Activated gamma-delta T cell treated with anti-CD3 and anti-CD28 coated beads, Interleukin-2, amount 50 U/mL, for 16 hours (primary cell): ENCODE data around the gene SEPTIN3.

Source experiments
- DNase-seq: peaks from one replicate; pipeline ENCODE4 v3.0.0-alpha.2; 2020; ENCODE audit warnings: low read depth

The SEPTIN3 gene

DNA sequence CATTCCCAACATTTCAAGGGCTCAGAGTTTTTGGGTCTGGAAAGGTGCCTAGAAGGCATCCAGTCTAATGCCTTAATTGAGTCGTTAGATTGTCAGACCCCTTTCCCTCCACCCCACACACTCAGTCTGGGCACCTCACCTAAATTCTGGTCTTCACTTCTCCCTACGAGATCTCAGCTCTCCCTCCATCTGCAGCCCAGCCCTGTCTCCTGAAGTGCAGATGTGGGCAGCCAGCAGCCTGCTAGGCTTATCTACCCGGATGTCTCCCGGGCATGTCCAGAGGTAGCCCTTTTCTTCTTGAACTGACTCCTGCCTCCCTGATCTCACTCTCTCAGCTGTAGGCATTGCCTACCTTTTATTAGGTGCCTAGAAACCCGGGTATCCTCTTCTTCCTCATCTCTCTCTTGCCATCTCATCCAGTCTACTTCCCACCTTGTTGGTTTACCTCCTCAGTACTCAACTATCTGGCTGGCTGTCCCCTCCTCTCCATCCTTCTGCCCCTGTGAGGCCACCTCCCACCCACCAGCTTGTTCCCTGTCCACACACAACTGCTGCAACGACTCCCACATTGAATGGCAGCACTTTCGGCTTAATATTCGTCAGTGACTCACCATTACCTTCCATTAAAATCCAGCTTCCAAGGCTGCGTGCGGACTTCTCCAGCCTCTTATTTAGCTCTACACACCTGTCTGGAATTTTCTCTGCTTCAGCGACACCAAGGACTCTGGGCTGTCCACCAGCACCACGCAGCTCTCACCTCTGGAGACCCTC lies 6.2 kb downstream of the SEPTIN3 start:
- no peak for DNase-seq

DNA sequence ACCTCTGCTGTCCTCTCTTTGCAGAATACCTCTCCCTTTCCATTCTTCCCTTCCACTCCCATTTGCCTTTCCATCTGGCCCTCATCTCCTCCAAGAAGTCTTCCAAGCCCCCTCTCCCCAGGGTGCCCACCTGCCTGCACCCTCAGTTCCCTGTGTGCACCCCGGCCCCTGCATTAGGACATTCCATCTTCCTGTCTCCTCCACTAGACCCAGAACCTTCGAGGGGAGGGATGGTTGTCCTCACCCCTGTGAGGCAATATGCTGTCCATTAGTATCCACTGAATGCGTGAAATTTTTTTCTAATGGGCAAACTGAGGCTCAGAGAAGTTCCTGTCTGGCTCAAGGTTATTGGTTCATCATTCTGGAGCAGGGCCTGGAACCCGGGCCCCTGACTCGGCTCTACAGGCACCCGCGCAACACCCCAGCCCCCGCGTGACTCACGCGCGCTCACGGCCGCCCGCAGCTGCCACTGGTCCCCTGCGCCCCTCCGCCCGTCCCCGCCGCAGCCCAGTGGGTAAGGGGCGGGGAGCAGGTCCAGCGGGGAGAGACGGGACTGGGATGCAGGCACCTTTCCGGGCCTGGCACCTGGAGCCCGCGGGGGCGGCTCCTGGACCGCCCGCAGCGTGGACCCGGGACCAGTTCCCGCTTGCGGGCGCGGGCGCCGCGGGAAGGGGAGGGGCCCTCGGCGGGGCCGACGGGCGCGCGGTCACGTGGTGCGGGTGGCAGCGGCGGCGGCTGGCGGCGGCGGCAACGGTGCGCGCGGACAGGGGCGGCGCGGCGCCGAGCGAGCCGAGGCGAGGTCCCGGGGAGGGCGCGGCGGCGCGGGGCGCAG lies 7.0 kb downstream of the SEPTIN3 start:
- DNase-seq, result no peak

DNA sequence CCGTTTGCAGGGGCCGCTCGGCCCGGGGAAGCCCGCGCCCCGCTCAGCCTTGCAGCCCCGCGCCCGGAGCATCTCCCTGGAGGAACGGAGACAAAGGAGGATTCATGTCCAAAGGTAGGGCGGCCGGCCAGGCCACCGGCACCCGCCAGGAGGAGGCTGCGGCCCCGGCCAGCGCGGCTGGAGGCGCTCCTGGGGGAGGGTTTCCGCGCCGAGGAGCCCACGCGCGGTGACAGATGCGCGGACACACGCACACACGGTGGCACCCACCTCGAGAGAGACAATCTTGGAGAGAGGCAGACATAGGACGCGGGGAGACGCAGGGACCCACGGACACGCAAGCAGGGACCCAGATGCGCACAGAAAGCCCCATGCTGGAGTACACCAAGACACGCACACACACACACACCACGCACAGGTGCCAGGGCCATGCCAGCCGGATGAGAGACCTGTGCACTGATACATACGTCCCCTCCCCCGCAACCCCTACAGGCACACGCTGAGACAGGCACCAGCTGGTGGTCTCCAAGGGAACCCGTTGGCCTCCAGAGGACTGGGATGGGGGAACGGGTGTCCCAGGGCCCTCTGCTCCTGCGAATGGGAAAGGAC lies 7.8 kb downstream of the SEPTIN3 start:
- no peak for DNase-seq

DNA sequence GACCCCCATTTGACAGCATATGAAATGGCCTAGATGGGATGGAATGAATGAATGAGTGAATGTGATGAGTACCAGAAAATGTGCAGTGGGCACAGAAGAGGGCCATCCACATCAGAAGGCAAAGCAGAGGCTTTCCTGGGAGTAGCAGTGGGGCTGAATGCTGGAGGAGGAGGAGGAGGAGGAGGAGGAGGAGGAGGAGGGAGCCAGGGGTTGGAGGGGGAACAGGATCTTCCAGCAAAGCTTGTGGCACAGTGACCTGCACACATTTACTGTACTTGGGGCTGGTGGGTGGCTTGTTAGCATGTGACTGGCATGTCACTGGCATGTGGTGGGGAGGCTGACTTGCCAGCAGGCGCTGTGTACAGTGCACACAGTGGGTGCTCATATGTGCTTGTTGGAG lies 9.5 kb downstream of the SEPTIN3 start:
- no peak for DNase-seq

DNA sequence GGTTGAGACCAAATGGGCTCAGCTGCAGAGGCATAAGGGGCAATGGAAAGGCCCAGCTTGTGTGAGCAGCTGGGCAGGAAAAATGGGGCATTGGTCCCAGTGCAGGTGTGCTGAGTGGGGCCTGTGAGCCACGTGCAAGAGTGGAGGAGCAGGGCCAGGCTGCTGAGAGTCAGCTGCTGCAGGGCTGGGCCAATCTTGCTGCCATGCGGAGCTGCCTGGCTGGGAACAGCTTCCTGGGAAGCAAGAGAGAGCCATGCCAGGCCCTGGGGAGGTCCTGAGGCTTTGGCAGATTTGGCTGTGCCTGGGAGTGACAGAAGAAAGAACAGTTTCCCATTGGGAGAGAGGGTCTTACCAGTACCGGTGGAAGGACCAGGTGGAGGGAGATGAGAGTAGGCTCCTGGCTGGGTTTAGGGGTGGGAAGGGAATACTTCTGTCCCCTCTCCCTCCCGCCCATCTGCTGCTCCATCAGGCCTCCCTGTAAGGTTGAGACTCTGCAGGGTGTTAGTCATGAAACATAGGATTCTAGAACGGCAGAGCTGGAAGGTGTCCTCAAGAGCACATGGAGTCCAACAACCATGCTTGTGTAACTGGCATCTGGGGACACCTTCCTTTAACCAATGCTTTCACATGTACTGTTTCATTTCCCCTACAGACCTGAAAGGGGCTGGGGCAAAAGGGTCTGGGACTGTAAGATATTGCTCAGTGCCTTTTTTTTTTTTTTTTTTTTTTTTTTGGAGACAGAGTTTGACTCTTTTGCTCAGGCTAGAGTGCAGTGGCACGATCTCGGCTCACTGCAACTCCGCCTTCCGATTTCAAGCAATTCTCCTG lies 10.4 kb downstream of the SEPTIN3 start:
- no peak for DNase-seq

DNA sequence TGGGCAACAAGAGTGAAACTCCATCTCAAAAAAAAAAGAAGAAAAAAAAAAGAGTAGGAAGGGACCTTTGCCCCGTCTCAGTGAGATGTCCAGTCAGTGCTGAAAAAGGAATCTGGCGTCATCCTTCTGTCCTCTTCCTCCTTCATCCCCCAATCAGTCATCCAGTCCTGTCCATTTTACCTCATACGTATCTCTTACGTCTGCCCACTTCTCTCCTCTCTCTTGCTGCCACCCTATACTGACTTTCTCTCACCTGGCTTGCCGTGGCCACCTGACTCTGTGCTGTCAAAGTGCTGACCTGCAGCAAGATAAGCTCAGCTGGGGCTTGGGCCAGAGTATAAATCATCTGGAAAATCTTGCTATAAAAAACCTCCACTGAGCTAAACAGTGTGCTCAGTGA lies 13.6 kb downstream of the SEPTIN3 start:
- no peak for DNase-seq

DNA sequence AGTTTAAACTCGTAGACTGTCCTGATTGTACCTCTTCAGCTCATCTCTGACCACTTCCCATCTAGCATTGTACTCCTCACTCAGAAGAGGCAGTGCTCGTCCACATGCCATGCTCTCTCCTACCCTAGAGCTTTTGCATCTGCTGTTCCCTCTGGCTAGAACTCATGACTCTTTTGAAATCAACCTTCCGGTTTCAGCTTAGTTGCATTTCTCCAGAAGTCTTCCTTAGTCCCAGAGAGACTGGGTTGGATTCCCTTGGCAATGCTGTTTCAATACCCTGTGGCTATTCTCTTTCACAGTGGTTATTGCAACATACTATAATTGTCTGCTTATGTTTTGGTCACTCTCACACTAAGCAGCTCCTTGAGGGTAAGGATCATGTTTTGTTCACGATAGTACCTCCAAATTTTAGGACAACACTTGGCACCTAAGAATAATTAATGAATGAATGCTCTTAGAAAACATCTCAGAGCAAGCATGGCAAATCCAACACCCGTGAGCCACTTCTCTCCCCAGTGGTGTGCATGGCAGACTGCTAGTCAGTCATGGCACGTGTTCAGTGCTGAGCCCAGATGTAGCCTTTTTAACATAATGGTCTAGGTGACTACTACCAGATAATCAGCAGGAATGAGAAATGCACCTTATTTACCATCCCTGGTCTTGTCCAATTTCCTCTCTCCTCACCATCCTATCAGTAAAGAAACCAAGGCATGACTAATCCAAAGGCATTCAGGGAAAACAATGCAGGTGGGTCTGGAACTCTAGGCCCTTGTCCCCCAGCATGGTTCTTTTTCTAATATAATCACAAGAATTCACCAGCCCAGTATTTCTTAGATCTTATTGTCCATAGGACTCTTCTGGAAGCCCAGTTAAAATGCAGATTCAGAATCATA lies 14.5 kb downstream of the SEPTIN3 start:
- no peak for DNase-seq

DNA sequence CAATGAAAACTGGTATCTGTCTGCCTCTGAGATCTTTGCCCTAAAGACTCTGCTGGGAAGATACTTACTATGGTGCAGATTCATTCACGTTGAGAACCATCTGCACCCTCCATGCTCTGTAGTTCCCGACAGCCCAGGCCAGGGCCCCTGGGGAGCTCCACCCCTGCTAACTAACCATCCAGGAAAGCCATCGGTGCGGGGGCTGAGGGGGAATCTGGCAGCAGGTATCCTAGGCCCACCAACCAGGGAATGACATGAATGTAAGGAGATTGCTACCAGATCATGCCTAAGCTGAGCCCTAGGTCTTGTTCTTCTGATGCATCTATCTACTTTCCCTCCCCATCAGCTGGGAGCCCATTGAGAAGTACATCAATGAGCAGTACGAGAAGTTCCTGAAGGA lies 18.0 kb downstream of the SEPTIN3 start:
- DNase-seq, result no peak

DNA sequence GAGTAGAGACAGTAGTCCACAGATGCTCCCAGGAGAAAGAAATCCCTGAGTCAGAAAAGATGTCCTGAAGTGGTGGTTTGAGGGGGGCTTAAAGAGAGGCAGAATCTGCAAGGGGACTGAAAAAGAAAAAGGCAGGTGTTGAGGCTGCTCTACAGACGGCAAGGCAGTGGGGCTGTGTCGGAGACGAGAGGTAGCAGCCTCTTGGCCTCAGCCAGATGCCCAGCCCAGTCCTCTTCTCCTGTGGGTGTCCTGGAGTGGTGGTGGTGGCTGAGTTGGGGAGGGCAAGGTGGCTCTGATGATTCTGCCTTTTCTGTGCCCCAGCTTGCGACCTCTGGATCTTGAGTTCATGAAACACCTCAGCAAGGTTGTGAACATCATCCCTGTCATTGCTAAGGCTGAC lies 20.0 kb downstream of the SEPTIN3 start:
- DNase-seq, result no peak

DNA sequence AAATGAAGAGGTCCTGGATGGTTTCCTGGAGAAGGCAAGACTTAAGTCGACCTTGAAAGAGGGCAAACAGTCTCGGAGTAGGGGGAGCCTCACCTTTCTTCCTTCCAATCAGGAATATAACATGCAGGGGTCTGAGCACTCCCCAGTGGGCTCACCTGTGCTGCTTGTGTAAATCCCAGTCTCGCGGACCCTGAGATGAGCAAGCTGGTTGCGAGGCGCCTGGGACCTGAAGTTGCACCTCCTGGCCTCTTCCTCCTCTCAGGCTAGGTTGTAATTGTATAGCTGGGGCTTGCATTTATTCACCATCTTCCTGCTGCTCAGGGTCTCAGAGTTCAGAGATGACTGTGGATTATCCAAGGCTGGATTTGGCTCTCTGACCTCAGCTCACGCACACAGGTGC lies 21.9 kb downstream of the SEPTIN3 start:
- no peak for DNase-seq

DNA sequence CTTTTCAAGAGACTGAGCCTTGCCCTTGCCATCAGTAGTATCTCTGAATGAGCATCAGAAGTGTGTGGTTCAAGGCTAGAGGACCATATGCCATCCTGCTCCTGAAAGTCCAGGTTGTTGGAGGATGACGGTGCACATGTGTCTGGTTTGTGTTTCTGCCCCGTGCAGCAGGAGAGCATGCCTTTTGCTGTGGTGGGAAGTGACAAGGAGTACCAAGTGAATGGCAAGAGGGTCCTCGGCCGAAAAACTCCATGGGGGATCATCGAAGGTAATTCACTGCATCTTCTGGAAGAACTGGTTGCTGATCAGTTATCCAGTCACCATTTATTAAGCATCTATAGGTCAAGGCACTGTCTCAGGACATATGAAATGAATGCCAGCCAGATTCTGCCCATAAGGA lies 23.3 kb downstream of the SEPTIN3 start:
- no peak for DNase-seq

DNA sequence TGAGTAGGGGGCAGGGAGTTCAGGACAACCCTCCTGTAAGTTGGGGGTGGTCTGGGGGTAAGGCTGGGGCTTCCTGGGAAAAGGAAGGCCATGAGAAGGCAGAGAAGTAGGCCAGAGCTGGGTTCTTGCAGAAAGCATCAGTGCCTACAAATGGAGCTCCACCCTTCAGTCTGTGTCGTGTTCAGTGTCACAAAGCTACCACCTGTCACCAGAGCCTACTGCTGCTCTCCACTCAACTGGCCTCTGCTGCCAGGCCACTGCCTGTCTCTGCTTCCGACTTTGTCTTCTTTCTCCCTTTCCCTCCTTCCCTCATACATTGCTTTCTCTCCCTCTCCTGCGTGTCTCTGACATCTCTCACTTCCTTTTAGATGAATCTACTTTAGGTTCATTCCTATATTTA lies 26.0 kb downstream of the SEPTIN3 start:
- no peak for DNase-seq

DNA sequence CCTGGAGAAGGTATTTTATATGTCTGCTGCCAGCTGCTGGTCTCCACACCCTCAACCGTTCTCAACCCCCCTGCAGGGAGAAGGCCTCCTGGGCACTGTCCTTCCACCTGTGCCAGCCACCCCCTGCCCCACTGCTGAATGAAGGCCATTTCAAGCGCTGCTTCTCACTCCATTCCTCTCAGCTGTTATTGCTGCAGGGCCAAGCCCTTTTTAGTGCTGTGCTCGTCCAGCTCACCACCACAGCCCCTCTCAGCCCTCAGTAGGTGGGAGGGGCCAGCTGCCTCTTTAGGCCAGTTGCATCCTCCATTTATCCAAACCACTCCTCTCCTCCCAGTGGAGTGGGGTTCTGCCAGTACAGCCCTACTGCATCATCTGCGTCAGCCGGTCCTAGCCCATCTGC lies 27.6 kb downstream of the SEPTIN3 start:
- no peak for DNase-seq

DNA sequence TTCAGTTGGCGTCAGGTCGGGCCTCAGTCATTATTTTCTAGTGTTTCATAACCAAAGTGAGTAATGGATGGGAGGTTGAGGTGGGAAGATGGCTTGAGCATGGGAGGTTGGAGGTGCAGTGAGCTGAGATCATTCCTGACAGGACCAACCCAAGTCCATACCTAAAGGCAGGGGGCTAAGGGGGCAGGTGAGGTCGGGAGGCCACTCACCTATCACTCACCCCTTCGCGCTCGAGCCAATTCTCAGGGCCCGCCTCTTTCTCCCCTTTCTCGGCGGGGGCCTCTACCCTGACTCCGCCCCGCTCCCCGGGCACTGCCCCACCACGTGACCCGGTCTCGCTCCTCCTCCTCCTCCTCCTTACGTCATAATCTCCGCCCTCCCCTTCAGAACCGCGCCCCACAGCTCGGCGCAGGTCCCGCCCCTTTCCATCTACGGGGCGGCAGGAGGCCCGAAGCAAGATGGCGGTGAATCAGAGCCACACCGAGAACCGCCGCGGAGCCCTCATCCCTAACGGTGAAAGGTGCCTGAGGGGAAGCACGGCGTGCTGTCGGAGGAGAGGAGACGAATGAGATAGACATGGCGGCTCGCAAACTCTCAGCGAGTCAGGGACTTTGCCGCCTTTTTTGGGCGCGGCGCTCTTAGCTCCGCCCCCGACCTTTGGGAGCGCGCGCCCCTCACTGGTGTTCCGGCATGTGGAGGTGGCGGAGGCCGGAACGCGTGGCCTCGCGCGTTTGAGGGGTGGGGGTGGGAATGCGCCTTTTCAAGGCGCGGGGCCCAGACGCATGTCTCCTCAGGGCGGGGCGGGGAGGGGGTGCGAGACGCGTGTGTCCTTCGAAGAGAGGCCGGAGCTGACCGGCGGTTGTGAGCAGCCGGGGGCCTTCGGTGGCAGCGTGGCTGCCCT lies 29.4 kb downstream of the SEPTIN3 start, which contains the start of gene WBP2NL:
TSS of gene WBP2NL (plus strand) at position 428 of the 901 bp plus-strand sequence. CDS start at position 459, 31 bp downstream.
- peak; percentile 81 for DNase-seq

DNA sequence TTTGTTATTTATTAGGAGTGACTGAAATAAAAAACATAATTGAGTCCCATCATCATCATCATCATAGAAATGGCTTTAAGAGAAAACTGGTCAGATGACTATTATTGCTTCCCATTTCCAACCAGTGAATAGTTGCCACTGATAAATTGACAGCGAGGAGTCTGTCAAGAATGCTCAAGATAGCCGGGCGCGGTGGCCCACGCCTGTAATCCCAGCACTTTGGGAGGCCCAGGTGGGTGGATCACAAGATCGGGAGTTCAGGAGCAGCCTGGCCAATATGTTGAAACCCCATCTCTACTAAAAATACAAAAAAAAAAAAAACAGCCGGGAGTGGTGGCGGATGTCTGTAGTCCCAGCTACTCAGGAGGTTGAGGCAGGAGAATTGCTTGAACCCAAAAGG lies 31.2 kb downstream of the SEPTIN3 start:
- DNase-seq, result no peak

DNA sequence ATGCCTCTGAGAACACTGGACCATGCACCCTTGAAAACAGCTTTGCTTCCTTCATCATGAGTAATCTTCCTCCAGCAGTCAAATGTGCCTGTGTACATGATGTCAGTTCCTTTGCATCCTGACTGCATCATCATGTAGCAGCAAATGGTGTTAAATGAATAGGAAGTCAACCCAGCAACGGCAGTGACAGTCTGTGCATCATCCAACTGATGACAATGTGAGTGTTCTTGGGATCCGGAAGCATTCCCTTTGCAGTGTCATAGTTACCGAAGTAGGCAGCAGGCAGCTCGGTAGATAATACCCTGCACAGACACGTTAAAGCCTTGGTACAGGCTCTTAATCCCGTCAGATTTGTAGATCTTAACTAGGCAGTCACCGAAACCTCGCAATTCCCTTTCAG lies 31.9 kb downstream of the SEPTIN3 start:
- no peak for DNase-seq

DNA sequence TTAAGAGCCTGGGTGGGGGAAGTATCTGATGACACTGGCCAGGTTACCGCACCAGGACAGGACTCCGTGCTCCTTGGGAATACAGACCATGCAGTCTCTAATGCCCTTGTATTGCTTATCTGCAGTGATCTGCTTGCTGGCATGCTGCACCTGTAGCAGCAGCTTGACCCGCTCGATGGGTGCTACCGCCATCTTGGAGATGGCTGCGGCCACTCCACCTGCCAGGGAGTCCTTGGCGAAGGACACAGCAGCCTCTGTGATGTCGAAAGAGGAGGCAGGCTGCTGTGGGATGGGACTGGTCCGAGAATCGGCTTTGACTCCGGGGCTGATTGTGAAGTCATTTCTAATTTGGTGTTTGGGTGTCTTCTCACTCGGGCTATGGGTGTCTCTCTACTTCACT lies 32.5 kb downstream of the SEPTIN3 start:
- no peak for DNase-seq

DNA sequence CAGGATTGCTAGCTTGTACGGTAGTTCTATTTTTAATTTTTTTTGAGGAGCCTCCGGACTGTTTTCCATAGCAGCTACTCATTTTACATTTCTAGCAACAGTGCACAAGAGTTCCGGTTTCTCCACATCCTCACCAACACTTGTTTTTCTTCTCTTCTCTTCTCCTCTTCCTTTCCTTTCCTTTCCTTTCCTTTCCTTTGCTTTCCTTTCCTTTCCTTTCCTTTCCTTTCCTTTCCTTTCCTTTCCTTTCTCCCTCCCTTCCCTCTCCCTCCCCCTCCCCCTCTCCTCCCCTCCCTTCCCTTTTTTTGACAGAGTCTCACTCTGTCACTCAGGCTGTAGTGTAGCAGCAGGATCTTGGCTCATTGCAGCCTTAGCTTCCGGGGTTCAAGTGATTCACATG lies 38.7 kb downstream of the SEPTIN3 start:
- DNase-seq, result no peak

DNA sequence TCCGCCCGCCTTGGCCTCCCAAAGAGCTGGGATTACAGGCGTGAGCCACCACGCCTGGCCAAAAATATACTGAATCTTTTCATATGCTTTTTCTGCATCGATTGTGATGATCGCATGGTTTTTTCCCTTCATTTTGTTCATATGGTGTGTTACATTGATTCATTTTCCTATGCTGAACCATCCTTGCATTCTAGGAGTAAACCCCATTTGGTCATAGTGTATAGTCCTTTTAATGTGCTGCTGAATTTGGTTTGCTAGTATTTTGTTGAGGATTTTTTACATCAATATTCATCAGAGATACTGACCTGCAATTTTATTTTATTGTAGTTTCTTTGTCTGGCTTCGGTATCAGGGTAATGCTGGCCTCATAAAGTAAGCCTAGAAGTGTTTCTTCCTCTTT lies 41.5 kb downstream of the SEPTIN3 start:
- no peak for DNase-seq

DNA sequence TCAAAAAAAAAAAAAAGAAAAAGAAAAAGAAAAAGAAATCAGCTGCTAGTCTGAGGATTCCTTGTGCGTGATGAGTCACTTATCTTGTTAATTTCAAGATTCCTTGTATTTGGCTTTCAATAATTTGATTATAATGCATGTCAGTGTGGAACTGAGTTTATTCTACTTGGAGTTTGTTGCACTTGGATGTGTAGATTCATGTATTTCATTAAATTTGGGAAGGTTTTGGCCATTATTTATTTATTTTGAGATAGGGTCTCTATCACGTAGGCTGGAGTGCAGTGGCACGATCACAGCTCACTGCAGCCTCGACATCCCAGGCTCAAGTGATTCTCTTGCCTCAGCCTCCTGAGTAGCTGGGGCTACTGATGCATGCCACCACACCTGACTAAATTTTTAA lies 44.1 kb downstream of the SEPTIN3 start:
- DNase-seq, result no peak
